IPS-18a (cell line): ENCODE measurements around the gene SNX24.

Experiments used
- H3K27ac ChIP-seq: one replicate; pipeline ENCODE4 v1.5.1; 2013; ENCODE audit warnings: low read length
- H3K27me3 ChIP-seq: one replicate; pipeline ENCODE4 v1.6.1; 2013; ENCODE audit warnings: mild to moderate bottlenecking, low read length; ENCODE audit not compliant: control insufficient read depth, insufficient read depth
- H3K36me3 ChIP-seq: one replicate; pipeline ENCODE4 v1.6.1; 2013; ENCODE audit warnings: low read depth, low read length; ENCODE audit not compliant: control insufficient read depth
- H3K4me1 ChIP-seq: one replicate; pipeline ENCODE4 v1.6.1; 2013; ENCODE audit warnings: low read depth, low read length; ENCODE audit not compliant: control insufficient read depth
- H3K4me3 ChIP-seq: one replicate; pipeline ENCODE4 v1.5.1; 2013; ENCODE audit warnings: low read length
- H3K9ac ChIP-seq: one replicate; pipeline ENCODE4 v1.6.1; 2013; ENCODE audit warnings: mild to moderate bottlenecking, low read length, moderate library complexity
- H3K9me3 ChIP-seq: one replicate; pipeline ENCODE4 v1.6.1; 2013; ENCODE audit warnings: low read depth, low read length; ENCODE audit not compliant: control insufficient read depth

SNX24 gene

GRCh38 chr5:122874179-122874875, 28.9 kb downstream of the SNX24 start:
- no peaks in the 10 kb centered on the region for H3K27me3 ChIP-seq
- H3K9ac ChIP-seq = no peak overlapping the region
- peaks cover 14% of the 10 kb centered on the region for H3K4me1 ChIP-seq
- no peaks in the 10 kb centered on the region for H3K9me3 ChIP-seq
- H3K36me3 ChIP-seq = no peaks in the 10 kb centered on the region
- H3K4me3 ChIP-seq = no peak overlapping the region
- no peak overlapping the region for H3K27ac ChIP-seq

GRCh38 chr5:122877518-122877917, 32.1 kb downstream of the SNX24 start:
- H3K27ac ChIP-seq = no peak overlapping the region
- H3K27me3 ChIP-seq = no peaks in the 10 kb centered on the region
- H3K4me1 ChIP-seq = peaks cover 3% of the 10 kb centered on the region
- no peak overlapping the region for H3K9ac ChIP-seq
- H3K9me3 ChIP-seq = no peaks in the 10 kb centered on the region
- no peaks in the 10 kb centered on the region for H3K36me3 ChIP-seq
- no peak overlapping the region for H3K4me3 ChIP-seq

GRCh38 chr5:122879076-122879475, 33.7 kb downstream of the SNX24 start:
- Histone ChIP-seq H3K9me3 (no peaks in the 10 kb centered on the region), H3K4me1 (peaks cover 3% of the 10 kb centered on the region), H3K27ac (no peak overlapping the region), H3K4me3 (no peak overlapping the region), H3K9ac (no peak overlapping the region), H3K27me3 (no peaks in the 10 kb centered on the region), H3K36me3 (no peaks in the 10 kb centered on the region)

- no peak overlapping the region for H3K4me3 ChIP-seq
- no peaks in the 10 kb centered on the region for H3K27me3 ChIP-seq
- no peaks in the 10 kb centered on the region for H3K36me3 ChIP-seq
- no peak overlapping the region for H3K9ac ChIP-seq
- H3K9me3 ChIP-seq = no peaks in the 10 kb centered on the region
- H3K27ac ChIP-seq = no peak overlapping the region
- H3K4me1 ChIP-seq = peaks cover 3% of the 10 kb centered on the region
Measured at GRCh38 chr5:122880170-122880689, 34.8 kb downstream of the SNX24 start.

- Histone ChIP-seq H3K27ac (no peak overlapping the region), H3K4me1 (peaks cover 3% of the 10 kb centered on the region), H3K27me3 (no peaks in the 10 kb centered on the region), H3K9ac (no peak overlapping the region), H3K9me3 (no peaks in the 10 kb centered on the region), H3K4me3 (no peak overlapping the region), H3K36me3 (no peaks in the 10 kb centered on the region)
Measured at GRCh38 chr5:122880749-122881148, 35.3 kb downstream of the SNX24 start.

- Histone ChIP-seq H3K4me3 (no peak overlapping the region), H3K9ac (no peak overlapping the region), H3K27ac (no peak overlapping the region), H3K9me3 (no peaks in the 10 kb centered on the region), H3K4me1 (peaks cover 3% of the 10 kb centered on the region), H3K36me3 (no peaks in the 10 kb centered on the region), H3K27me3 (no peaks in the 10 kb centered on the region)
Measured at GRCh38 chr5:122882831-122883230, 37.4 kb downstream of the SNX24 start.

GRCh38 chr5:122885045-122885517, 39.7 kb downstream of the SNX24 start:
- H3K36me3 ChIP-seq = no peaks in the 10 kb centered on the region
- no peak overlapping the region for H3K4me3 ChIP-seq
- no peaks in the 10 kb centered on the region for H3K27me3 ChIP-seq
- H3K9me3 ChIP-seq = no peaks in the 10 kb centered on the region
- H3K4me1 ChIP-seq = peaks cover 3% of the 10 kb centered on the region
- H3K9ac ChIP-seq = no peak overlapping the region
- no peak overlapping the region for H3K27ac ChIP-seq

GRCh38 chr5:122885891-122886290, 40.5 kb downstream of the SNX24 start:
- no peaks in the 10 kb centered on the region for H3K27me3 ChIP-seq
- no peaks in the 10 kb centered on the region for H3K9me3 ChIP-seq
- no peaks in the 10 kb centered on the region for H3K36me3 ChIP-seq
- H3K9ac ChIP-seq = no peak overlapping the region
- H3K27ac ChIP-seq = no peak overlapping the region
- no peaks in the 10 kb centered on the region for H3K4me1 ChIP-seq
- no peak overlapping the region for H3K4me3 ChIP-seq

GRCh38 chr5:122895141-122895540, 49.7 kb downstream of the SNX24 start:
- H3K9ac ChIP-seq = no peak overlapping the region
- H3K9me3 ChIP-seq = no peaks in the 10 kb centered on the region
- no peaks in the 10 kb centered on the region for H3K4me1 ChIP-seq
- H3K27ac ChIP-seq = no peak overlapping the region
- H3K36me3 ChIP-seq = no peaks in the 10 kb centered on the region
- H3K4me3 ChIP-seq = no peak overlapping the region
- H3K27me3 ChIP-seq = no peaks in the 10 kb centered on the region

GRCh38 chr5:122896598-122897282, 51.3 kb downstream of the SNX24 start:
- no peak overlapping the region for H3K9ac ChIP-seq
- no peaks in the 10 kb centered on the region for H3K36me3 ChIP-seq
- H3K9me3 ChIP-seq = no peaks in the 10 kb centered on the region
- H3K4me3 ChIP-seq = no peak overlapping the region
- H3K4me1 ChIP-seq = no peaks in the 10 kb centered on the region
- H3K27ac ChIP-seq = no peak overlapping the region
- H3K27me3 ChIP-seq = no peaks in the 10 kb centered on the region

GRCh38 chr5:122897283-122897602, 51.8 kb downstream of the SNX24 start:
- no peak overlapping the region for H3K4me3 ChIP-seq
- H3K27me3 ChIP-seq = no peaks in the 10 kb centered on the region
- no peaks in the 10 kb centered on the region for H3K4me1 ChIP-seq
- H3K36me3 ChIP-seq = no peaks in the 10 kb centered on the region
- H3K9me3 ChIP-seq = no peaks in the 10 kb centered on the region
- no peak overlapping the region for H3K9ac ChIP-seq
- no peak overlapping the region for H3K27ac ChIP-seq

GRCh38 chr5:122901346-122901745, 55.9 kb downstream of the SNX24 start:
- H3K27ac ChIP-seq = no peak overlapping the region
- H3K9ac ChIP-seq = no peak overlapping the region
- no peaks in the 10 kb centered on the region for H3K36me3 ChIP-seq
- no peaks in the 10 kb centered on the region for H3K27me3 ChIP-seq
- H3K4me3 ChIP-seq = no peak overlapping the region
- H3K9me3 ChIP-seq = no peaks in the 10 kb centered on the region
- H3K4me1 ChIP-seq = no peaks in the 10 kb centered on the region
